ENCODE measurements around the gene TIMM23B. TPM values are rescaled to one million over a fixed set of nuclear protein-coding genes. Genes with fewer than 3 reads are reported as not detected.
A peak's percentile ranks its signal among the peaks of the same experiment; 100 is the strongest.
"Not testable (repeated sequence)": the region's sequence is repeated elsewhere in the genome, so short reads cannot be mapped to it uniquely, and the experiment has no call there.

TIMM23B gene, protein sequence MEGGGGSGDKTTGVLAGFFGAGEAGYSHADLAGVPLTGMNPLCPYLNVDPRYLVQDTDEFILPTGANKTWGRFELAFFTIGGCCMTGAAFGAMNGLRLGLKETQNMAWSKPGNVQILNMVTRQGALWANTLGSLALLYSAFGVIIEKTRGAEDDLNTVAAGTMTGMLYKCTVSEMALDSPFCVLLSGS
- 18.9 TPM for total RNA-seq (2021; ENCODE audit: unreplicated experiment)
- polyA plus RNA-seq (2012): 8.6 and 8.8 TPM in 2 replicates
- Bru-seq, nascent RNA: percentile 94 among the genes with signal in this experiment
- percentile 90 among the genes with signal in this experiment for BruChase-seq, experiment 1, labeled RNA remaining after a 6-hour chase
- BruChase-seq, experiment 2, labeled RNA remaining after a 2-hour chase: percentile 93 among the genes with signal in this experiment
- long read RNA-seq, transcript TIMM23B-201 (7 exons, 1,142 nt): major isoform, 12 of 22 reads
- long read RNA-seq, partial matches to known transcripts: 3 of 22 reads
- long read RNA-seq, other reads (novel, unspliced or antisense): 6 of 22 reads

DNA sequence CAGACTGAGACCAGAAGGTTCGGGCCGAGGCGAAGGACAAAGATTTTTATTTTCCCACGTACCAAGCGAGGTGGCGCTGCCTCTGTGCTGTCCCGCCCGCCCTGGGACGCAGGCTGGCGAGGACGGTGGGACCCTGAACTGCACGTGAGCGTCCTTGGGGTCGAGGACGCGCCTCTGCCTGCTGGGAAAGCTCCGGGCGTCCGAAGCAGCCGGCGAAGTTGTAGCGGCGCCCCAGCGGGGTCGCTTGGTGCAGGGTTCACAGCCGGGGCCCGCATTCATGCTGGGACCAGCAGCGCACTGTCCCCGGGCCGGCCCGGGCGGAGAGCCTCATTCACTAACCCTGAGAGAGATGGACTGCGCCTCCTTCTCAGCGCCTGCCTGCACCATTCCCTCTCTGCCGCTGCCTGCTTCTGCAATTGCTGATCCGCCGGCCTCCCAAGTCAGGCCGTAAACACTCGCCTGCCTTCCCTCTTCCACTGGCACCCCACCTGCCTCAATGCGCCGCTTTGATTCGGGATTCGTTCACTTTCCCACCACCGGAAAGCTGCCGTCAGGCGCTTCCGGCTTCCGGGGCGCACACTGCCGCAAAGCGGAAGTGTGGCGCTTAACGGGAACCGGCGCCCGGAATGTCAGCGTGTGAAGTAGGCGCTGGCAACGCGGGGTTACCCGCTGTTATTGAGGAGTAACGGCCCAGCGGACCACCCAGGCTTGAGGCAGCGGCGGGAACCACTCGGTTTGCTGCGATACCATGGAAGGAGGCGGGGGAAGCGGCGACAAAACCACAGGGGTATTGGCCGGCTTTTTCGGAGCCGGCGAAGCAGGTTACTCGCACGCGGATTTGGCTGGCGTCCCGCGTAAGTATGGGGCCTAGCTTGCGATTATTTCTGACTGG lies at the start of gene TIMM23B, which contains the start of gene PARG:
TIMM23B (plus strand) TSS at position 607 of the 892 bp plus-strand sequence; CDS start at position 749, 142 bp downstream.
PARG (minus strand) TSS at position 581 of the 892 bp plus-strand sequence; CDS start at position 279, 302 bp downstream.
- TF ChIP-seq SIN3A (IDR thresholded peaks at IDR 0.05; ENCODE audit: low read depth) (peak; percentile 60; the same call in 1 of the 2 replicates), TCF7L2 (IDR thresholded peaks at IDR 0.05; ENCODE audit: borderline replicate concordance, extremely low read depth, insufficient read depth, insufficient read length) (peak; percentile 26), POLR2AphosphoS5 (IDR thresholded peaks at IDR 0.05; ENCODE audit: low read depth, low read length) (peak; percentile 64), ELF1 (IDR thresholded peaks at IDR 0.05; ENCODE audit: borderline replicate concordance, low read depth) (peak; percentile 79), YY1 (IDR thresholded peaks at IDR 0.05; ENCODE audit: extremely low read depth, insufficient replicate concordance, low read depth, low read length) (peak; percentile 38), ZFX (IDR thresholded peaks at IDR 0.05) (peak; percentile 55)
- TF ChIP-seq, protein P1, sequence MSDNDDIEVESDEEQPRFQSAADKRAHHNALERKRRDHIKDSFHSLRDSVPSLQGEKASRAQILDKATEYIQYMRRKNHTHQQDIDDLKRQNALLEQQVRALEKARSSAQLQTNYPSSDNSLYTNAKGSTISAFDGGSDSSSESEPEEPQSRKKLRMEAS (IDR thresholded peaks at IDR 0.05): peak; percentile 73
- POLR2A ChIA-PET; H2AFZ ChIP-seq (ENCODE audit: low read depth, low read length, poor library complexity, severe bottlenecking); H3K27me3 ChIP-seq (ENCODE audit: insufficient read depth, low read length); H3K36me3 ChIP-seq (ENCODE audit: control insufficient read depth in 1 of 2, insufficient read depth in 2 of 2, low read length in 2 of 2); H4K20me1 ChIP-seq (ENCODE audit: insufficient read depth); H3K9me3 ChIP-seq (ENCODE audit: control insufficient read depth in 1 of 2, insufficient read depth in 1 of 2, low read depth in 1 of 2, low read length in 2 of 2); RAD21 ChIA-PET (ENCODE audit: low non-redundant PET in 1 of 2, low total read pairs in 2 of 2, uncharacterized antibody in 2 of 2, unreplicated experiment in 2 of 2); H3K4me1 ChIP-seq (ENCODE audit: control insufficient read depth in 1 of 2, insufficient read depth in 2 of 2, low read length in 2 of 2); CTCF ChIA-PET; H3K9me2 ChIP-seq (ENCODE audit: insufficient read depth); intact Hi-C loops (cut with micrococcal nuclease): not testable (repeated sequence)
- Histone ChIP-seq H3K79me2 (ENCODE audit: insufficient read depth, low read length) (peaks cover 61% of the 10 kb centered on the region), H3K9ac (ENCODE audit: low read length) (peak within 1 kb of the TSS; percentile 88), H3K27ac (ENCODE audit: low read depth, low read length) (peak within 1 kb of the TSS; percentile 66), H3K4me2 (ENCODE audit: low read length) (peak within 1 kb of the TSS; percentile 87), H3K4me3 (replicated peaks in 1 of 2; ENCODE audit: low read depth in 1 of 2, low read length in 2 of 2) (peak within 1 kb of the TSS; percentile 83 to 92)
- TSS peak; percentile 70 for BruUV-seq (replicated peaks)
- DNase-seq (ENCODE audit: low read depth, low spot score): peak; percentile 66
- ATAC-seq: peak; percentile 82

DNA sequence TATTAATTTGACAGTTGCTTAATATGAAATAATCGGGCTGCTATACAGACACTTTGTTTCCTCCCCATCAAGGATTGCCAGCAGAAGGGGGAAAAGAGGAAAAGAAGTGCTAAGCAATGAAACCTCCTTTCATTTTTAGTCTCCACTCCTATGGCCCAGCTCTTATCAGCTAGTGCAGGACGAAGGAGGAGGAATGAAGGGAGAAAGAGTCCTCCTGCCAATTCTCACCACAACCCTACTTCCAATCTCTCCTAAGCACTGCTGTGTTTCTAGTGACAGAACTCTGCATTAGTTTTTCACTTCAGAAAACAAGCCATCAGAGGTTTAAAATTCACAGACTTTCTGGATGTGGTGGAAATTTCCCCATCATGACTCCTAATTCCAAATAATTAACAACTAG lies 41.9 kb upstream of the TIMM23B start:
- POLR2A ChIA-PET; H3K4me3 ChIP-seq (replicated peaks in 1 of 2; ENCODE audit: low read depth in 1 of 2, low read length in 2 of 2); H3K36me3 ChIP-seq (ENCODE audit: control insufficient read depth in 1 of 2, insufficient read depth in 2 of 2, low read length in 2 of 2); H3K27me3 ChIP-seq (ENCODE audit: insufficient read depth, low read length); H3K79me2 ChIP-seq (ENCODE audit: insufficient read depth, low read length); H3K9me3 ChIP-seq (ENCODE audit: control insufficient read depth in 1 of 2, insufficient read depth in 1 of 2, low read depth in 1 of 2, low read length in 2 of 2); CTCF ChIA-PET; BruUV-seq (replicated peaks); ATAC-seq; H2AFZ ChIP-seq (ENCODE audit: low read depth, low read length, poor library complexity, severe bottlenecking); RAD21 ChIA-PET (ENCODE audit: low non-redundant PET in 1 of 2, low total read pairs in 2 of 2, uncharacterized antibody in 2 of 2, unreplicated experiment in 2 of 2); intact Hi-C loops (cut with micrococcal nuclease); H3K9me2 ChIP-seq (ENCODE audit: insufficient read depth); DNase-seq (ENCODE audit: low read depth, low spot score); H4K20me1 ChIP-seq (ENCODE audit: insufficient read depth); H3K4me1 ChIP-seq (ENCODE audit: control insufficient read depth in 1 of 2, insufficient read depth in 2 of 2, low read length in 2 of 2); H3K9ac ChIP-seq (ENCODE audit: low read length); H3K4me2 ChIP-seq (ENCODE audit: low read length); H3K27ac ChIP-seq (ENCODE audit: low read depth, low read length): not testable (repeated sequence)

DNA sequence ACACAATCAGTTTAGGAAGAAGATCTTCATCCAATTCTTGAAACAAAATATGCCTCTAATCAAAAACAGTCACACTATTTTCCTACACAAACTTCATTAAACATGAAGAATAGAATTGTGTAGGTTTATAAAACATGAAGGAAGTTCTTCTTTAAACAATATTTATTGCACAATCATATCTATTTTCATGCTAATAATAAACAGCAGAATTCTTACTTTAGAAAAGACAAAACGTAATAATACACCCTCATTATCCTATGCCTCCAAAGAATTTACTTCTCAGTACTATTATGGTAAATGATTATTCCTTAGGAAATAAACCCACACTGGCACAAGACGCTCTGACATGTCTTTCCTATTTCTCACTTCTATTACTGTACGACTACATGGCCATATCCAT lies 41.4 kb upstream of the TIMM23B start:
- H3K27me3 ChIP-seq (ENCODE audit: insufficient read depth, low read length); H3K4me2 ChIP-seq (ENCODE audit: low read length); H4K20me1 ChIP-seq (ENCODE audit: insufficient read depth); H3K9ac ChIP-seq (ENCODE audit: low read length); POLR2A ChIA-PET; H3K9me3 ChIP-seq (ENCODE audit: control insufficient read depth in 1 of 2, insufficient read depth in 1 of 2, low read depth in 1 of 2, low read length in 2 of 2); H3K9me2 ChIP-seq (ENCODE audit: insufficient read depth); RAD21 ChIA-PET (ENCODE audit: low non-redundant PET in 1 of 2, low total read pairs in 2 of 2, uncharacterized antibody in 2 of 2, unreplicated experiment in 2 of 2); ATAC-seq; CTCF ChIA-PET; H3K79me2 ChIP-seq (ENCODE audit: insufficient read depth, low read length); intact Hi-C loops (cut with micrococcal nuclease); BruUV-seq (replicated peaks); H3K4me3 ChIP-seq (replicated peaks in 1 of 2; ENCODE audit: low read depth in 1 of 2, low read length in 2 of 2); H3K36me3 ChIP-seq (ENCODE audit: control insufficient read depth in 1 of 2, insufficient read depth in 2 of 2, low read length in 2 of 2); H3K27ac ChIP-seq (ENCODE audit: low read depth, low read length); H2AFZ ChIP-seq (ENCODE audit: low read depth, low read length, poor library complexity, severe bottlenecking); DNase-seq (ENCODE audit: low read depth, low spot score); H3K4me1 ChIP-seq (ENCODE audit: control insufficient read depth in 1 of 2, insufficient read depth in 2 of 2, low read length in 2 of 2): not testable (repeated sequence)
